Left cardiac atrium (tissue), 4 donors: ENCODE data around the gene C11orf71. TPM values are rescaled to one million over a fixed set of nuclear protein-coding genes. Genes with fewer than 3 reads are reported as not detected.

ENCODE experiments used
- ATAC-seq, 2 donors: fragments of 200-7000 bp; cut with Tn5 transposase; one replicate each; pipeline ENCODE4 v1.9.1; 2020; ENCODE audit warnings: mild to moderate bottlenecking in 2 of 2, moderate library complexity in 2 of 2
- DNase-seq: peaks from one replicate; pipeline ENCODE4 v3.0.0-alpha.2; 2020
- intact Hi-C, 2 donors: fragments of 100-400 bp; cut with DNase I; formaldehyde crosslinking; loops; one replicate each; pipeline versions ENCODE4 v1.14.1 to v1.15.1; 2022 to 2023
- total RNA-seq, 2 donors: library from RNA; stranded (reverse); fragmentation: NEBNext Ultra II Directional; extraction: Animal tissue kit (Norgen Biotek cat#: 25700); gene quantifications; one replicate each; pipeline ENCODE4 v1.2.1, GENCODE V29; 2021
- donor health status: DM: no; HTN: yes; CAD: no.
- donor health status: DM: no; HTN: yes; CAD: no; lungs with severe emphysema.
- donor health status: DM: yes; HTN: yes; CAD: no.
- donor health status: Dilated cardiomyopathy.

The C11orf71 gene
- total RNA-seq, 2 donors from 2014 or later = 5.6 to 9.9 TPM

DNA sequence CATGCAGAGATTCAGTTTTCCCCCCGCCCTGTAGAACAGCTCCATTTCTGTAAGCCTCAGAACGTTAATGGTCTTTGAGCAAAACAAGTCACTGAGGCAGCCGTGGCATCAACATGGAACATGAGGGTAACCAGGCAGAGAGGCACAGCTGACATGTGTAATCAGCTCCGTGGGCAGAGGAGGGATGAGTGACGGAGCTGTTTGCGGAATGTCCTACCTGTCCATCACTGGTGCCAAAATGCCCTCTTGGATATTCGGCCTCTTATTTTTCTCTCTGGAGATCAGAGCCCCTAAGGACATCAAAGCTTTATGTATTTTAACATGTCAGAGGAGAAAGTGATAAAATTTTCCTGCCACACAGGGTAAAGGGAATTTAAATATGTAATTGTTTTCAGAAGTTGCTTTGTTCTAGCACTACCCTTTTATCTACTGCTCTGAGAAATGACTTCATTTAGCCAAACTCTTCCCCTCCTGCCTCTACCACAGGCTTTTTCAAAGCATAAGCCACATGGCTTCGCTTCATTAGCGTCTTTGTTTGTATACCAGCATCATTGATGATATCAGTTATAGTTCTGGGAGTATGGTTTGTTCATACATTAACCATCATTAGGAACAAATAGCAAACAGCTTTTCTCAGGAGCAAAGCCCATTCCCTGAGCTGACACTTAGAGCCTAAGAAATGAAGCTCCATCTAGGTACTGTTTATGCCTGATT lies 32.9 kb downstream of the C11orf71 start:
- no peak for ATAC-seq
- intact Hi-C loops = no loop called here
- DNase-seq = no peak

DNA sequence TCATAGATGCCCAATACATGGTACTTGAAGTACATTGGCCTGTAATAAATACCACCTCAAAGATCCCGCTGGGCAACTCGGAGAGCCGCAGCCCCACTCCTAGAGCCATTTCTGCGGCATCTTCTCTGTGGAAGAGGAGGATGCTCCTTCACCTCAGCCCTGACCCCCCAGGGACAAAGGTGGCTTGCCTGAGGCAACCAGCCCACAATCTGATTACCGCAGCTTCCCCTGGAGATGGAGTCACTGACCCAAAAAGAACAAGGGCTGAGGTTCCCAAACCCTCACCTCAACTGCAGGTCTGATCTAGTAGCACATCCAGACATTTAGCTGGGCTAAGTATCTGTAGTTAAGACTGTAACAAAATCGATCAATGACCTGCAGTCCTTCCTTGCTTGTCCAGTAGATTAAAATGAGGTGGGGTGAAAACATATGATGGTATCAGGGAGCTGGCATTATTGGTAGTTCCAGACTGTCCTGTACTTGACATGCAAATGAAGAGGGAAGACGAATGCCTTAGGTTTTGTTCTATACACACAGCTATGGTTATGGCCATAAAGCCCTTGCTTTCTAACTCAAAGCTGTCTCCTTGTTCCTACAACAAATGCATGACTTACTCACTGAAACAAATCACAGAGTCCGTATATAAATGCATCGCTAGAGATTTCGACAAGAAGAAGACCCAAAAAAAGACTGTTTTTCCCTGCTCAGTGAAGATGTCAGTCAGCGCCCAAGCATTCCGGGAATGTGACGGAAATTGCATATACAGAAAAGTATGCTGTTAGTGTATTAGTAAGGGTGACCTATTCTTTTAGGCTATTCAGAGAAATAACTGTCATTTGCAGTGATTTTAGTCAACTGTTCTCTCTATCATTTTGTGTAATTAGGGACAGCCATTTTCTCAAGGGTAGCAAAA lies 33.7 kb downstream of the C11orf71 start:
- DNase-seq (no peak), ATAC-seq (peak in 1 of 2 donors; percentile 57)
- intact Hi-C loops = no loop called here

DNA sequence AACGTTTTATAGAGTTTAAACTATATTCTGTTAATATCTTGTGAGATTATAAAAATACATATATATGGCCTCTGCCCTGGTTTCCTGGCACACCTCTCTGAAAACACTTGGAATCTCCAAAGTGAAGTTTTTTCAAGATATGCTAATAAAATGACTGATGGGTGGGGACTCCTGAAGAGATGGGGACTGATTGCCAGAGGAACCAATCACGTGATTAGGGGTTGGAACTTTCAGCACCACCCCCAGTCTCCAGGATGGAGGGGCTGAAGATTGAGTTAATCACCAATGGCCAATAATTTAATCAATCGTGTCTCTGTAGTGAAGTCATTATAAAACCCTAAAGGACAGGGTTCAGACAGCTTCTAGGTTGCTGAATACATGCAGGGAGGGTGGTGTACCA lies 37.4 kb downstream of the C11orf71 start:
- no peak for ATAC-seq
- intact Hi-C loops = no loop called here
- DNase-seq = no peak

DNA sequence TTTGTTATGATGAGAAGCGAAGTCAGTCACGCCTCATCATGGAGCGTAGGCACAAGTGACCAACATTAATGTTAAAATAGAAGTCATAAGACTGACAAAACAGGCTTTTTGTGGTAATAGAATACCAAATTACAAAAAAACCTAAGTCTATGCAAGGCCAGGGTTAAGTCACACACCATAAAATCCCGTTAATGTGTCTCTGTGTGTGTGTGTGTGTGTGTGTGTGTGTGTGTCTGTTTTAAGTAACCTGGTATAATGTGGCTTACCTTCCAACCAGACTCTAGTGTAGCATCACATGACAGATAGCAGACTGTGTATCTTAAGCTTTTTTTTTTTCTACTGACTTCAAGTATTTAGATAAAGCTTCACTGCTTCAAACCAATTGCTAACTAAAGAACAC lies 38.0 kb downstream of the C11orf71 start:
- DNase-seq = no peak
- no peak for ATAC-seq
- intact Hi-C loops = no loop called here

DNA sequence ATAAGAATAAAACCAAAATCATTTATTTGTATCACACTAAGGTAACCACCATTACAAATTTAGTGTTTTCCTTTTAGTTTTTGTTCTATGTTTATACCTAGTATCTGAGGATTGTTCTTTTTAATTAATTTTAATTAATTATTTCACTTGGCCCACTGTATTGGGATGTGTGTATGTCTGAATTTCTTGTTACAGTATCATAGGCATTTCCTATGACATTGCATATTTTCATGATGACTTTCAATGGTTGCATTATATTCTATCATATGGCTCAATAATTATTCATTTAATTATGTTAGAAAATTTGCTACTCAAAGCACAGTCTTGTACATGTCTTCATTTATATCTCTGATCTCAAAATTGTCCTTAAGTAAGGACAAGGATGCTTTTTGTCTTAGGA lies 41.0 kb downstream of the C11orf71 start:
- DNase-seq (no peak), ATAC-seq (no peak)
- intact Hi-C loops = no loop called here

DNA sequence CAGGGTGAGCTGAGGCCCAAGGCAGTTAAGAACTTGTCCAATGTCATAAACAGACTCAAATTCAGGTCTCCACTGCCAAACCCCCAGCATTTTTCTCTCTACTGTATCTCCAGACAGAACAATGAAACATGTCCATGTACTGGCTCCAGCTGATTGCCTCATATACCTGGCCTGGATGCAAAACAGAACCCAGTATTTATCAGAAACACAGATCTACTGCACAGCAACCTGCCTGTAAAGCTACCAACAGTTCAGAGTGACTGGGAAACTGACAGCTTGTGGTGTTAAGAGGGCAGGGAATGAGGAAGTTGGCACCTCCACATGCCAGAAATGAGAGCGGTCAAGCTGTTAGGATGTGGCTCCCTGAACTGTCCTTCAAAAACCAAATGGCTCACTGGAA lies 41.6 kb downstream of the C11orf71 start:
- ATAC-seq (peak; percentile 38 to 49), DNase-seq (no peak)
- intact Hi-C loops = no loop called here

DNA sequence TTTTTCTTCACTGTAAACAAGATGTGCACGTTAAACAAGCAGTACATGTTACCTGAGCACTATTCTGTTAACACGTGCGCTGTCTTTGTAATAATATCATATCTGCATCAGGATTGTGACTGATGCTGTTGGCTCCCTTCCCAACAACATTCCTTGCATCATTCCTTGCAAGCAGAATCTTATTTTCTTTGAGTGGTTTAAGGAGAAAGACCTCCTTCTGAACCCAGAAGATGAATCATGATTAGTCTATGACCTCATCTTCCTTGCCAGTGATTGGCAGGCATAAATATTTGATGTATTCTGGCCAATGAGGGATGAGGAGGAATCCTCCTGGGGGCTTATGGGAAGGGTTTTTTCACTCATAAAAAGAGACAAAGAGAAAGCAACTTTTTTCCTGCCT lies 46.2 kb downstream of the C11orf71 start:
- ATAC-seq = no peak
- no peak for DNase-seq
- intact Hi-C loops = no loop called here

DNA sequence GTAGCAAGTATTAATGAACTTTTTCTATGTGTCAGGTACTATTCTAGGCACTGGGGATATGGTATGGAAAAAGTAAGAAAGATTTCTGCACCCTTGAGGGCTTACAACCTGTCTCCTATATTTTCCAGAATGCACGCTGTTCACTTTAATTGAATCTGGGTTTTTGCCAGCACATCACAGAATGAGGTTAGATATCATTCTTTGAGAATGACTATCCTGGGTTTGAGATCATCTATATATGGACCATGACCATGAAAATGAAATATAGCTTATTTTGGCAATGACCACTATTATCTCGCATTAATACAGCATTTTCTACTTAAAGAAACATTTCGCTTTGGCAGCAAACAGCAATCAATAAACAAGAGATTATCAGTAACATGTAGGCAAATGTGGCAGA lies 46.9 kb downstream of the C11orf71 start:
- DNase-seq (no peak), ATAC-seq (no peak)
- intact Hi-C loops = no loop called here

DNA sequence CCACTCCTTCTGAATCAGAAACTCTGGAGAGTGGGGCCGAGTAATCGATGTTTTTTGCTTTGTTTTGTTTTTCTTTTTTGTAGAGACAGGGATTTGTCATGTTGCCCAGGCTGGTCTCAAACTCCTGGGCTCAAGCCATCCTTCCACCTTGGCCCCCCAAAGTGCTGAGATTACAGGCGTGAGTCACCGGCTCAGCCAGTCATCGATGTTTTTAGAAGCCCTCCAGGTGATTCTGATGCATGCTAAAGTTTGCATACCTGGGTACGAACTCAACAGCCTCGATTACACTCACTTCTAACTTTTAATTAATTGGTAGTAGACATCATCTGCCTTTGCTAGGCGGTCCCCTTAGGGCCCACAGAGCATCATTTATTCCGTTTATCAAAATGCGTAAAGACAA lies 50.3 kb downstream of the C11orf71 start:
- intact Hi-C loops = no loop called here
- DNase-seq (no peak), ATAC-seq (no peak)

Other genes with a start within 250 kb of the C11orf71 start
- gene NNMT, start 104.1 kb downstream of the C11orf71 start, total RNA-seq = 100 to 1,000 TPM; 119 to 298 TPM
- 10 to 100 TPM; 19.1 to 24.4 TPM for gene RBM7, start 155 bp upstream of the C11orf71 start, total RNA-seq
- gene REXO2, start 39.0 kb upstream of the C11orf71 start, total RNA-seq = 100 to 1,000 TPM in 1 of 2 donors, 10 to 100 TPM in 1; 92.7 to 112 TPM
- not detected for gene NXPE1, start 159.4 kb upstream of the C11orf71 start, total RNA-seq
- not detected for gene NXPE4, start 195.3 kb upstream of the C11orf71 start, total RNA-seq